22Rv1 (cell line): ENCODE data around the gene NEAT1.

Experiments
- ZFX ChIP-seq: fragments of 450-650 bp; IDR thresholded peaks from 2 replicates; pipeline ENCODE4 v1.6.1; 2017; ENCODE audit warnings: antibody characterized with exemption, borderline replicate concordance
- TF ChIP-seq, protein P1 (sequence below): fragments of 450-650 bp; IDR thresholded peaks from 2 replicates; pipeline ENCODE4 v1.5.1; 2017; ENCODE audit warnings: mild to moderate bottlenecking

- TF ChIP-seq, protein P1, sequence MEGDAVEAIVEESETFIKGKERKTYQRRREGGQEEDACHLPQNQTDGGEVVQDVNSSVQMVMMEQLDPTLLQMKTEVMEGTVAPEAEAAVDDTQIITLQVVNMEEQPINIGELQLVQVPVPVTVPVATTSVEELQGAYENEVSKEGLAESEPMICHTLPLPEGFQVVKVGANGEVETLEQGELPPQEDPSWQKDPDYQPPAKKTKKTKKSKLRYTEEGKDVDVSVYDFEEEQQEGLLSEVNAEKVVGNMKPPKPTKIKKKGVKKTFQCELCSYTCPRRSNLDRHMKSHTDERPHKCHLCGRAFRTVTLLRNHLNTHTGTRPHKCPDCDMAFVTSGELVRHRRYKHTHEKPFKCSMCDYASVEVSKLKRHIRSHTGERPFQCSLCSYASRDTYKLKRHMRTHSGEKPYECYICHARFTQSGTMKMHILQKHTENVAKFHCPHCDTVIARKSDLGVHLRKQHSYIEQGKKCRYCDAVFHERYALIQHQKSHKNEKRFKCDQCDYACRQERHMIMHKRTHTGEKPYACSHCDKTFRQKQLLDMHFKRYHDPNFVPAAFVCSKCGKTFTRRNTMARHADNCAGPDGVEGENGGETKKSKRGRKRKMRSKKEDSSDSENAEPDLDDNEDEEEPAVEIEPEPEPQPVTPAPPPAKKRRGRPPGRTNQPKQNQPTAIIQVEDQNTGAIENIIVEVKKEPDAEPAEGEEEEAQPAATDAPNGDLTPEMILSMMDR: no peak
- TF ChIP-seq ZFX: no peak
Measured at GRCh38 chr11:65384301-65384889, 38.2 kb upstream of the NEAT1 start.
